Omental fat pad (tissue), 4 donors: ENCODE results near the gene TNNI3. TPM values are rescaled to one million over a fixed set of nuclear protein-coding genes. Genes with fewer than 3 reads are reported as not detected.
A peak's percentile ranks its signal among the peaks of the same experiment; 100 is the strongest.
"Not testable (repeated sequence)": the region's sequence is repeated elsewhere in the genome, so short reads cannot be mapped to it uniquely, and the experiment has no call there.

Source experiments
- ATAC-seq: fragments of 150-250 bp; one replicate; pipeline ENCODE4 v1.9.1; 2016; ENCODE audit warnings: mild to moderate bottlenecking, moderate library complexity; ENCODE audit not compliant: low FRiP score
- DNase-seq: peaks from one replicate; pipeline ENCODE4 v3.0.0-alpha.2; 2019; ENCODE audit warnings: low spot score
- total RNA-seq, 4 donors: library from RNA; depleted of rRNA; stranded (reverse); fragments of >200 nt; gene quantifications; one replicate each; pipeline ENCODE4 v1.1.0, GENCODE V29; 2016
- TF ChIP-seq, protein P1 (sequence below), 3 donors: fragments of 450-650 bp; IDR thresholded peaks; one replicate each; pipeline ENCODE4 v1.5.1; 2016 to 2017; ENCODE audit warnings: antibody characterized with exemption in 3 of 3, mild to moderate bottlenecking in 3 of 3, moderate library complexity in 2 of 3

Gene TNNI3
- total RNA-seq, 4 donors from 2014 or later, result not detected

DNA sequence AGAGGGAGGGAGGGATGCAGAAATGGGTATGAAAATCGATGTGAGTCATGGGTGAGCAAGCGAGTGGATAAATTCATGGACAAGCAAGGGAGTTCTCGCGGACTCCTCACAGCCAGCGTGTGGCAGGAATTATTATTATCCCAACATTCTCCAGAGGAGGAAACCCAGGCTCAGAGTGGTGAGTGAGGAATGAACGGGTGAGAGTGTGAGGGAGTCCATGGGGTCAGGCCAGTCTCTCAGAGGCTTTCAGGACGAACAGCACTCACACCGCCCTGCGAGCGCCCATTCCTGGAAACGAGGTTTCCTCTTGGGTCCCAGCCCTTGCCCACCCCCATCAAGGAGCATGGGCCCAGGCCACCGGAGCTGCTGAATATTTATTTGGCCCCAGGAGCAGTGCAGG is 15.2 kb upstream of the TNNI3 start:
- no peak for ATAC-seq
- no peak for DNase-seq
- TF ChIP-seq, protein P1, sequence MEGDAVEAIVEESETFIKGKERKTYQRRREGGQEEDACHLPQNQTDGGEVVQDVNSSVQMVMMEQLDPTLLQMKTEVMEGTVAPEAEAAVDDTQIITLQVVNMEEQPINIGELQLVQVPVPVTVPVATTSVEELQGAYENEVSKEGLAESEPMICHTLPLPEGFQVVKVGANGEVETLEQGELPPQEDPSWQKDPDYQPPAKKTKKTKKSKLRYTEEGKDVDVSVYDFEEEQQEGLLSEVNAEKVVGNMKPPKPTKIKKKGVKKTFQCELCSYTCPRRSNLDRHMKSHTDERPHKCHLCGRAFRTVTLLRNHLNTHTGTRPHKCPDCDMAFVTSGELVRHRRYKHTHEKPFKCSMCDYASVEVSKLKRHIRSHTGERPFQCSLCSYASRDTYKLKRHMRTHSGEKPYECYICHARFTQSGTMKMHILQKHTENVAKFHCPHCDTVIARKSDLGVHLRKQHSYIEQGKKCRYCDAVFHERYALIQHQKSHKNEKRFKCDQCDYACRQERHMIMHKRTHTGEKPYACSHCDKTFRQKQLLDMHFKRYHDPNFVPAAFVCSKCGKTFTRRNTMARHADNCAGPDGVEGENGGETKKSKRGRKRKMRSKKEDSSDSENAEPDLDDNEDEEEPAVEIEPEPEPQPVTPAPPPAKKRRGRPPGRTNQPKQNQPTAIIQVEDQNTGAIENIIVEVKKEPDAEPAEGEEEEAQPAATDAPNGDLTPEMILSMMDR (IDR thresholded peaks at IDR 0.05), result no peak

DNA sequence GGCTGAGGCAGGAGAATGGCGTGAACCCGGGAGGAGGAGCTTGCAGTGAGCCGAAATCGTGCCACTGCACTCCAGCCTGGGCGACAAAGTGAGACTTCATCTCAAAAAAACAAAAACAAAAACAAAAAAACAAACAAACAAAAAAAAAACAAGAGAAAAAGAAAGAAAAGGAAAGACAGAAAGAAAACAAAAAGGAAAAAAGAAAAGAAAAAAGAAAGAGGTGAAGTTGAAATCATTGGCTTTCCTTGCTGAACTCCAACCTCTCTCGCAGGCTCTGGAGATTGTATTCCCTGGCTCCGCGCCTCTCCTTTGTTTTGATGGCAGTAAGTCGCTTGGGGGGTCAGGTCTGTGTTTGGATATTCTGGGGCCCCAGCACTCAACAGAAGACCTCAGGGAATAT is 14.8 kb upstream of the TNNI3 start:
- DNase-seq, ATAC-seq: not testable (repeated sequence)

DNA sequence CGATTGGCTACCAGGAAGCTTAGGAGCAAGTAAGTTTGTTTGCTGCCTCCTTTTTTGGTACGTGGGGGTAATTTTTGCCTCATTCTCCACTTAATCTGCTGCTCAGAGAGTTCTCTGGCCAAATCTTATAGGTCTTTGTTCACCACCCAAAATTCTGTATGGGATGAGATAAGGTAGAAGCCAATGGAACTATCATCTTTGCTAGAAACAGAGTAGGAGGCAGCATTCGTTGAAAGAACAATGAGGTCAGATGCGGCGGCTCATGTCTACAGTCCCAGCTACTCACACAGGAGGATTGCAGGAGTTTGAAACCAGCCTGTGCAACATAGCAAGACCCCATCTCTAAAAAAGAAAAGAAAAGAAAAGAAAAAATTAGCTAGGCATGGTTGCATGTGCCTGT is 13.9 kb upstream of the TNNI3 start:
- ATAC-seq, result no peak

DNA sequence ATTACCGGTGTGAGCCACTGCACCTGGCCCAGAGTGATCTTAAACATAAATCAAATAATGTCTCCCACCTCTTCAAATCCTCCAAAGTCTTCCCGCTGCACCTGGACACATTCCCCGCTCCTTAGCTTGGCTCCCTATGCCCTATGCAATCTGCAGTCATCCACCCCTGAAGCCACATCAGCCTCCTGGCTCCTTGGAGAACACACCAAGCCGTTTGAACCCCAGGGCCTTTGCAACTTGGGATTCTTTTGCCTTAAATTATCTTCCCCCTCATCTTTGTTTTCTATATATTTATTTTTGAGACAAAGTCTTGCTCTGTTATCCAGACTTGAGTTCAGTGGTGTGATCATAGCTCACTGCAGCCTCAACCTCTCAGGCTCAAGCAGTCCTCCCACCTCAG is 11.6 kb upstream of the TNNI3 start:
- ATAC-seq (no peak), DNase-seq (no peak)
- TF ChIP-seq, protein P1 (IDR thresholded peaks at IDR 0.05), result no peak

More for the DNA sequence above, 13.9 kb upstream of the TNNI3 start:
- no peak for DNase-seq
- TF ChIP-seq, protein P1 (IDR thresholded peaks at IDR 0.05), result no peak

DNA sequence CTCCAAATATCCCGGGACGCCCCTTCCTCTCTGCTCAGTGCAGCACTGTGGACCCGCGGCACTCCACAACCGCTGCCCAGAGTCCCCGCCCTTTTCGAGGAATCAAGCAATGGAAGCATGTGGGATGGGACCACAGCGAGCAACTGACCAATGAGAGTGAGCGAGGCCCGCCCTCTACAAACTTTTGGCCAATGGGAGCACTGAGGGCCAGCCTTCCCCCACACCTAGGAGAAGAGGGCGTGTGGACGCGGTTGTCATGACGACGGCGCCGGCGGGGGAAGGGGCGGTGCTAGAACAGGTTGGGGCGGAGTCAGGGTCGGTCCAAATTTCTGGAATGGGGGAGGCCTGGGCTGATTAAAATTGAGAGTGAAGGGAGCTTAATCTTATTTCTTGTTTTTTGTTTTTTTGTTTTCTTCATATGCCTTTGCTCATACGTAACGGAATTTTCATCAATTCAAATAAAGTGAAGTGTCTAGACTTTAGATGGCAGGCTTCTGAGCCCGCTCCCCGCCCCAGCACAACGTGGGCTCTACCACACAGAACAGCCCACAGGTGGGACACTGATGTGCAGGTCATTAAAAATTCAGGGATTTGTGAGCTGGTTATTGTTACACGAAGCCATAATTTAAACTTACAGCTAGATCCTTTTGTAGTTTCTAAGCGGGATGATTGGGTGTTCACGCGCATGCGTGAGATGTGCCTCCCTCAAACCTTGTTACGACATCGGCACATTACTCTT is 9.2 kb upstream of the TNNI3 start, which contains the start of gene DNAAF3:
TSS of gene DNAAF3 (minus strand) at position 84 of the 739 bp plus-strand sequence. CDS start 200 bp downstream, outside the sequence.
- TF ChIP-seq, protein P1 (IDR thresholded peaks at IDR 0.05), result no peak
- peak; percentile 98 for ATAC-seq
- DNase-seq, result peak; percentile 81

DNA sequence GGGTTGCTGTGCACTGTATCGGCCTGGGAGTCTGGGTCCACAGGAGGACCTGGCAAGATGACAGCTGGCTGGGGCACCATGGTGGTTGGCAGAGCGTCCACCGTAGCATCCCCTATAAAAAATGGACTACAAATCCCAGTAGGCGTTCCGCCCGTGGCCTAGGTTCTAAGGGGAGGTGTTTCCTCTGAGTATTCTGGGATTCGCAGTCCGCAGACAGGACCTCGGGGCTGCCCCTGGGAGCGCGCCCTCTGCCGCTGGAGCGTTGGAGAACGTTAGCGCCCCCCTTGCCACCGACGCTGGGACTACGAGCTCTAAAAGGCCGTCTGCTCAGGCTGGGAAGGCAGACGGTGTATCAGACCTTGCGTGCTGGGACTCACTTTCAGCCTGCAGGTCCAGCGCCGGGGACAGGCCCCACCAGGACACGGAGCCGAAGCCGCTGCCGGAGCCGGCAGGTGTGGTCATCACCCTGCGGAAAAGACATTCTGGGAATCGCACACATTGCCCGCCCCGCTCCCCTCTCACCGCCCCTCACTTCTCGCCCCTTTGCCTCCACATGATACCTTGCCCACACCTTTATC is 8.5 kb upstream of the TNNI3 start:
- TF ChIP-seq, protein P1 (IDR thresholded peaks at IDR 0.05), result no peak
- peak; percentile 46 for ATAC-seq
- no peak for DNase-seq

DNA sequence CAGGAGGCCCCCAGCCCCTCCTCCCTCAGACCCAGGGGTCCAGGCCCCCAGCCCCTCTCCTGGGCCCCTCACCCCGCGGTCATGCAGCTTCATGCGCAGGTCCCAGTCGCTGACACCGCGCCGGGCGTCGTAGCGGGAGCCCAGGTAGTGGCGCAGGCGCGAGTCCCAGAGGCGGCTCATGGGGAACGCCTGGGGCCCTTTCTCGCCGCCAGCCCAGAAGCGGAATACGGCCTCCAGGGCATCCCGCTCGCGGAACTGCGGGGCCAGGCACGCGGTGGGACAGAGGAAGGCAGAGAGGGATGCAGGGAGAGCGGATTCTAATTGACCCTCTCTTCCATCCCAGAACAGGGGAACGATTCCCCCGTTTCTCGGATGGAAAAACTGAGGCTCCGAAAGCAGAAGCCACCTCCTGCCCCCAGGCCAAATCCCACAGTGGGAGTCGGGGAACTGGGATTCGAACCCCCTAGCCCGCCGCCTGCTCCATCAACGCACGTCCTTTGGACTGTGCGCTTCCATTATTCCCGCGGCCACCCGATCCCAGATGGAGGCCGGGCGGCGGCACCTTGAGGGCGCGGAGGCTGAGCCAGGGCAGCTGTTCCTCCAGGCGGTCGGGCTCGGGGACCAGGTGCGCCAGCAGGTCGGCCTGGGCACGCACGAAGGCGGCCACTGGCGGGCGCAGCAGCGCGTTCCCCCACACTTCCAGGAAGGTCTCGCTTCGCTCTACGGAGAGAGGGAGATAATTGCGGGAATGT is 4.2 kb upstream of the TNNI3 start:
- ATAC-seq, result no peak
- TF ChIP-seq, protein P1 (IDR thresholded peaks at IDR 0.05), result no peak

More for the DNA sequence above, 4.2 kb upstream of the TNNI3 start:
- no peak for DNase-seq
